ENCODE measurements around the gene CUL2. TPM values are rescaled to one million over a fixed set of nuclear protein-coding genes. Genes with fewer than 3 reads are reported as not detected.

The CUL2 gene
- total and polyA plus RNA-seq, 7 donors, result 12.0 to 37.1 (median 22.5) TPM

DNA sequence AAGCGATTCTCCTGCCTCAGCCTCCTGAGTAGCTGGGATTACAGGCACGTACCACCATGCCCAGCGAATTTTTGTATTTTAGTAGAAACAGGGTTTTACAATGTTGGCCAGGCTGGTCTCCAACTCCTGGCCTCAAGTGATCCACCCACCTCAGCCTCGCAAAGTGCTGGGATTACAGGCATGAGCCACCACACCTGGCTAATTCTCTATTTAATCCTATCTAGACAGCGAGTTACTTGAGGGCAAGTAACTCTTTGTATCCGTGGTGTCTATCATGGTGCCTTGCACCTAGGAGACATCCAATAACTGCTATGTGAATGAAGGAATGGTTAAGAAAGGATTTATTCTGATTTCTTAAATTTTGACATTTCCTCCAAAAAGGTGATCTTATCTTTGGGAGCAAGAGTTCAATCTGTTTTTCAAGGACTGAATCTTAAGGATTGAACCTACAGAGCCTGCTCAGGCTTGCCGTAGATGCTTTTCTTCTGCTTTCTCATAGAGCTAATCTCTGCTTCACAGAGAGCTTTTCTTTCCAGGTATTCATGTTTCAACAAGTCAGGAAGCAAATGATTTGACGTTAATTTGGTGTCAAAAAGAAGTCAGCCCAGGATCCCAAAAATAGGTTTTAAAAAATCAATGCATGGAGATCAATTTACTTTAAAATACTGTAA is 101.6 kb downstream of the CUL2 start:
- no peak for DNase-seq
- intact Hi-C loops (cut with DNase I), result loop anchor here (10.0 kb wide), 2 partner anchors 264 to 324 kb away; no protein-coding TSS in a partner anchor
- Histone ChIP-seq H3K4me1 (peaks cover 0 to under 1% (median 0%) of the 10 kb centered on the region in 4 donors), H3K27ac (no peak overlapping the region), H3K9me3 (peaks cover 0 to 12% (median 2%) of the 10 kb centered on the region in 4 donors), H3K4me3 (no peak overlapping the region), H3K36me3 (no peaks in the 10 kb centered on the region), H3K27me3 (no peaks in the 10 kb centered on the region)
- 92 to 94% methylated on average over 8 of the region's 8 CpGs for WGBS, 2 donors
- no peak for TF ChIP-seq CTCF (IDR thresholded peaks at IDR 0.05)
- no peak for TF ChIP-seq POLR2AphosphoS5 (IDR thresholded peaks at IDR 0.05)
- TF ChIP-seq POLR2A (IDR thresholded peaks at IDR 0.05), result no peak
- TF ChIP-seq EP300 (IDR thresholded peaks at IDR 0.05), result no peak

- TF ChIP-seq POLR2A (IDR thresholded peaks at IDR 0.05) (no peak), CTCF (IDR thresholded peaks at IDR 0.05) (peak in 1 of 4 experiments; percentile 35)
- Histone ChIP-seq H3K4me3 (no peak overlapping the region), H3K9me3 (peaks cover 0 to 12% (median 2%) of the 10 kb centered on the region in 4 donors), H3K27ac (no peak overlapping the region), H3K36me3 (no peaks in the 10 kb centered on the region), H3K27me3 (no peaks in the 10 kb centered on the region), H3K4me1 (no peaks in the 10 kb centered on the region)
- 54 to 70% methylated on average over 2 of the region's 2 CpGs for WGBS, 2 donors
- intact Hi-C loops (cut with DNase I), result loop anchor here (10.0 kb wide), 2 partner anchors 261 to 321 kb away; no protein-coding TSS in a partner anchor
- DNase-seq, result no peak
Measured at GRCh38 chr10:34985823-34986222, 104.3 kb downstream of the CUL2 start.

DNA sequence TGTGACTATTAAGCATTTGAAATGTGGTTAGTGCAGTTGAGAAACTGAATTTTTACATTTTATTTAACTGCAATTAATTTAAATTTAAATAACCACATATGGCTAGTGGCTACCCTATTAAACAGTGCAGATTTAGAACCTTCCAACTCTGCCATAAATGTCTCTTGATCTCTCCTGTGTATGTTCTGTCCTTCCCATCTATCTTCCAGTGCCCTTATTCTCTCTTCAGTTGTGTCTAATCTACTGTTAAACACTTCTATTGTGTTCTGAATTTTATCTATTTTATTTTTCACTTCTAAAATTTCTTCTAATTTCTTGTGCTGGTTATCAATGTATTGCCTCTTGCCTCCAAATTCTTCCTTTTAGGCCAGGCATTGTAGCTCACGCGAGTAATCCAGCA is 105.0 kb downstream of the CUL2 start:
- H3K27me3 ChIP-seq, result no peaks in the 10 kb centered on the region
- TF ChIP-seq POLR2A (IDR thresholded peaks at IDR 0.05), result no peak
- TF ChIP-seq POLR2AphosphoS5 (IDR thresholded peaks at IDR 0.05), result no peak
- TF ChIP-seq EP300 (IDR thresholded peaks at IDR 0.05), result no peak
- no peak for TF ChIP-seq CTCF (IDR thresholded peaks at IDR 0.05)
- intact Hi-C loops (cut with DNase I), result loop anchor here (10.0 kb wide), 2 partner anchors 260 to 320 kb away; no protein-coding TSS in a partner anchor
- no peaks in the 10 kb centered on the region for H3K4me1 ChIP-seq
- H3K27ac ChIP-seq, result no peak overlapping the region
- no peak for DNase-seq
- H3K4me3 ChIP-seq, result no peak overlapping the region
- WGBS, 2 donors, result 96 to 100% methylated on average over 2 of the region's 2 CpGs
- H3K9me3 ChIP-seq, result peaks cover 0 to 12% (median 2%) of the 10 kb centered on the region in 4 donors
- H3K36me3 ChIP-seq, result no peaks in the 10 kb centered on the region

- H3K4me1 ChIP-seq, result no peaks in the 10 kb centered on the region
- no peak for DNase-seq
- H3K36me3 ChIP-seq, result no peaks in the 10 kb centered on the region
- no peak overlapping the region for H3K27ac ChIP-seq
- TF ChIP-seq EP300 (IDR thresholded peaks at IDR 0.05), result no peak
- no peak for TF ChIP-seq POLR2AphosphoS5 (IDR thresholded peaks at IDR 0.05)
- TF ChIP-seq CTCF (IDR thresholded peaks at IDR 0.05), result no peak
- no peak for TF ChIP-seq POLR2A (IDR thresholded peaks at IDR 0.05)
- 87 to 91% methylated on average over 2 of the region's 2 CpGs for WGBS, 2 donors
- intact Hi-C loops (cut with DNase I), result loop anchor here (10.0 kb wide), 2 partner anchors 257 to 317 kb away; no protein-coding TSS in a partner anchor
- H3K9me3 ChIP-seq, result peaks cover 0 to 12% (median 2%) of the 10 kb centered on the region in 4 donors
- no peaks in the 10 kb centered on the region for H3K27me3 ChIP-seq
- no peak overlapping the region for H3K4me3 ChIP-seq
Measured at GRCh38 chr10:34981844-34982243, 108.3 kb downstream of the CUL2 start.
